ENCODE measurements around the gene RCE1.

GRCh38 chr11:66800720-66801428 lies 42.4 kb upstream of the RCE1 start:
- TF ChIP-seq EZH2 (IDR thresholded peaks at IDR 0.05; ENCODE audit: borderline replicate concordance), result no peak
- TF ChIP-seq, protein P1, sequence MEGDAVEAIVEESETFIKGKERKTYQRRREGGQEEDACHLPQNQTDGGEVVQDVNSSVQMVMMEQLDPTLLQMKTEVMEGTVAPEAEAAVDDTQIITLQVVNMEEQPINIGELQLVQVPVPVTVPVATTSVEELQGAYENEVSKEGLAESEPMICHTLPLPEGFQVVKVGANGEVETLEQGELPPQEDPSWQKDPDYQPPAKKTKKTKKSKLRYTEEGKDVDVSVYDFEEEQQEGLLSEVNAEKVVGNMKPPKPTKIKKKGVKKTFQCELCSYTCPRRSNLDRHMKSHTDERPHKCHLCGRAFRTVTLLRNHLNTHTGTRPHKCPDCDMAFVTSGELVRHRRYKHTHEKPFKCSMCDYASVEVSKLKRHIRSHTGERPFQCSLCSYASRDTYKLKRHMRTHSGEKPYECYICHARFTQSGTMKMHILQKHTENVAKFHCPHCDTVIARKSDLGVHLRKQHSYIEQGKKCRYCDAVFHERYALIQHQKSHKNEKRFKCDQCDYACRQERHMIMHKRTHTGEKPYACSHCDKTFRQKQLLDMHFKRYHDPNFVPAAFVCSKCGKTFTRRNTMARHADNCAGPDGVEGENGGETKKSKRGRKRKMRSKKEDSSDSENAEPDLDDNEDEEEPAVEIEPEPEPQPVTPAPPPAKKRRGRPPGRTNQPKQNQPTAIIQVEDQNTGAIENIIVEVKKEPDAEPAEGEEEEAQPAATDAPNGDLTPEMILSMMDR (IDR thresholded peaks at IDR 0.05; ENCODE audit: poor library complexity), result no peak
